GM06990 (cell line): Measurements from ENCODE around the gene ANK3.

Source experiments
- DNase-seq: peaks from one replicate; pipeline ENCODE4 v3.0.0-alpha.2; 2011; ENCODE audit not compliant: insufficient read length; ENCODE audit errors: extremely low read depth
- H3K27me3 ChIP-seq: replicated peaks from 2 replicates; pipeline ENCODE4 v1.6.0; 2011; ENCODE audit warnings: low read length; ENCODE audit not compliant: control insufficient read depth, insufficient read depth
- H3K36me3 ChIP-seq: 2 replicates; pipeline ENCODE4 v1.5.1; 2011; ENCODE audit warnings: low read length; ENCODE audit not compliant: control insufficient read depth, insufficient read depth
- H3K4me3 ChIP-seq: replicated peaks from 2 replicates; pipeline ENCODE4 v1.5.1; 2011; ENCODE audit warnings: low read depth, mild to moderate bottlenecking, control low read depth, low read length
- CTCF ChIP-seq: IDR thresholded peaks from 2 replicates; pipeline ENCODE4 v1.5.1; 2011; ENCODE audit warnings: low read length, control low read depth, mild to moderate bottlenecking, inconsistent platforms; ENCODE audit not compliant: insufficient read depth, poor library complexity, severe bottlenecking

ANK3 gene

DNA sequence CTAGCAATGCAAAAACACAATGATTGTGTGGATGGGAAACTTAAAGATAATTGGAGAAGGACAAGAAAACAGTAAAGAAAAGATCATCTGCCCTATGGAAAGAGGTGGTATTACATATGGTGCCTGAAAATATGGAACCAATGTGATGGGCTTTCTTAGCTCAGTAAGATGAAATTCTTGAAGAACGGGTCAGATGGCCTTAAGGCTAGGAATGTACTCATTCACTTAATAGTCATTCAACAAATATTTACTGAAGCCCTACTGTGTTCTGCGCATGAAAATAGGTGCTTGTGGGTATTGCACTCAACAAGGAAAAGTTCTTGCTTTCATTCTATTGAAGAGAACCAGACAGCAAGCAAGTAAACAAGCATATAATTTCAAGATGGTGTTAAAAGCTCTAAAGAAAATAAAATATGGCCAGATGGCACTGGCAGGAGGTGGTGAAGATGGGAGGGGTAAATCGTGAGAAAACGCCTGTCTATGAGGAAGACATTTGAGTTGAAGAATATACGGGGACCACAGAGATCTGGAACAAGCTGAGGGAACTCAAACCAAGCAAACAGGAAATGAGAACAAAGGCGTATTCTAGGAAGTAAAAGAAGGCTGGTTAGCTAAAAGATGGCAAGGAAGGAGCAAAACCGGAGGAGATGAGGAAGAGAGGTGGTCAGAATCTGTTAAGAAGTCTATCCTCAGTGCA is 179.7 kb downstream of the ANK3 start:
- TF ChIP-seq CTCF, result no peak
- H3K36me3 ChIP-seq, result no peaks in the 10 kb centered on the region
- H3K4me3 ChIP-seq, result no peak overlapping the region
- no peaks in the 10 kb centered on the region; the same call in 1 of the 2 replicates for H3K27me3 ChIP-seq
- DNase-seq, result no peak

GRCh38 chr10:60208676-60209269 is 180.9 kb downstream of the ANK3 start:
- TF ChIP-seq CTCF, result peak; percentile 62
- Histone ChIP-seq H3K27me3 (no peaks in the 10 kb centered on the region; the same call in 1 of the 2 replicates), H3K4me3 (no peak overlapping the region), H3K36me3 (no peaks in the 10 kb centered on the region)
- no peak for DNase-seq

DNA sequence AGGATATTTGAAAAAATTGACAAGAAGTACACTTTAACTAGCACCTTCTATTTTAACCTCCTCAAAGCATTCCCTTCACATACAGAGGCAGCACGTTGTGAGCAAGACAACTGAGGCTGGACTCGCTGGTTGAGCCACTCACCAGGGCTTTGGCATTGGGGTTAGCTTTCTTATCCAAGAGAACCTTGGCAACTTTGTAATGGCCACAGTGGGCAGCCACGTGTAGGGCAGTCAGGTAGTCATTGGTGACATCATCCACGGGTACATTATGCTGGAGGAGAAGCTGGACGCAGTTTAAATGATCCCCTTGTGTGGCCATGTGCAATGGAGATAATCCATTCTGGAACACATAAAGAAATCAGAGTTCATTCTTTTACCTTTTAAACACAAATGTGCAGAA is 181.8 kb downstream of the ANK3 start:
- H3K4me3 ChIP-seq, result no peak overlapping the region
- DNase-seq, result no peak
- no peak for TF ChIP-seq CTCF
- H3K36me3 ChIP-seq, result no peaks in the 10 kb centered on the region
- no peaks in the 10 kb centered on the region; the same call in 1 of the 2 replicates for H3K27me3 ChIP-seq

GRCh38 chr10:60206735-60207134 is 182.9 kb downstream of the ANK3 start:
- no peak for DNase-seq
- TF ChIP-seq CTCF, result no peak
- Histone ChIP-seq H3K27me3 (no peaks in the 10 kb centered on the region; the same call in 1 of the 2 replicates), H3K36me3 (no peaks in the 10 kb centered on the region), H3K4me3 (no peak overlapping the region)

DNA sequence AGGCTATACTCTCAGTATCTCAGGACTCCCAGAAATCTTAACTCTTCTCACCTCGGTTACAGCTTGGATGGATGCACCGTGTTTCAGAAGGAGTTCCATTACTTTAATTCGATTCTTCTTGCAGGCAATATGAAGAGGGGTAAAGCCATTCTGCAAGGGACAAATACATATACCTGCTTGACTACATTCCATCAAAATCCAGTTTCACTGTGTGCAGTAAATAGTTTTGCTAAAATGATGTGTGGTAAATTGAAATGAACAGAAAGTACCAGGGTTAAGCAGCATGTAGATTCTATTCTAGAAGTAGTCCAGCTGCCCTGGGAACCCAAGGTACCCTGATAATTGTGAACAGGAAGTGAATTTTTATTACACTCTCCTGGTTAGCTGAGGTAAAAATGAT is 183.9 kb downstream of the ANK3 start:
- no peak for DNase-seq
- no peak overlapping the region for H3K4me3 ChIP-seq
- H3K36me3 ChIP-seq, result no peaks in the 10 kb centered on the region
- H3K27me3 ChIP-seq, result no peaks in the 10 kb centered on the region; the same call in 1 of the 2 replicates
- TF ChIP-seq CTCF, result no peak
